ENCODE results near the gene SCAMP5. TPM values are rescaled to one million over a fixed set of nuclear protein-coding genes. Genes with fewer than 3 reads are reported as not detected.

Gene SCAMP5
- total RNA-seq, 2 donors from 2014 or later = 4.0 to 7.5 TPM

GRCh38 chr15:74955796-74956647 is 39.3 kb upstream of the SCAMP5 start:
- H3K4me3 ChIP-seq = peak overlapping the region; percentile 43 to 66
- peaks cover 0 to 58% of the 10 kb centered on the region in 2 donors for H3K4me1 ChIP-seq
- peak overlapping the region; percentile 69 to 74 for H3K27ac ChIP-seq
- no peaks in the 10 kb centered on the region for H3K27me3 ChIP-seq
- TF ChIP-seq CTCF (IDR thresholded peaks at IDR 0.05) = peak in 1 of 2 donors; percentile 66
- H3K36me3 ChIP-seq = no peaks in the 10 kb centered on the region
- H3K9me3 ChIP-seq = no peaks in the 10 kb centered on the region
- DNase-seq (ENCODE audit: low spot score) = peak; percentile 88

GRCh38 chr15:74956648-74957475 is 38.5 kb upstream of the SCAMP5 start, which contains the start of gene RPP25:
Gene RPP25, minus strand, starts transcription at chr15:74956772. Its CDS starts 189 bp downstream, at chr15:74956583.
- Histone ChIP-seq H3K27ac (peak within 1 kb of the TSS; percentile 69 to 74), H3K9me3 (no peaks in the 10 kb centered on the region), H3K36me3 (no peaks in the 10 kb centered on the region), H3K4me3 (peak within 1 kb of the TSS; percentile 43 to 66), H3K27me3 (no peaks in the 10 kb centered on the region), H3K4me1 (peaks cover 0 to 58% of the 10 kb centered on the region in 2 donors)
- peak; percentile 87 for DNase-seq (ENCODE audit: low spot score)
- TF ChIP-seq CTCF (IDR thresholded peaks at IDR 0.05) = no peak

- no peak for DNase-seq (ENCODE audit: low spot score)
- no peak for TF ChIP-seq CTCF (IDR thresholded peaks at IDR 0.05)
- Histone ChIP-seq H3K36me3 (no peaks in the 10 kb centered on the region), H3K27me3 (no peaks in the 10 kb centered on the region), H3K4me1 (peaks cover 0 to 58% of the 10 kb centered on the region in 2 donors), H3K9me3 (no peaks in the 10 kb centered on the region), H3K4me3 (peak overlapping the region; percentile 43 to 66), H3K27ac (peak overlapping the region; percentile 69 to 74)
These were observed 37.8 kb upstream of the SCAMP5 start for GRCh38 chr15:74957476-74958035.

GRCh38 chr15:74958320-74958907 is 36.9 kb upstream of the SCAMP5 start:
- no peaks in the 10 kb centered on the region for H3K36me3 ChIP-seq
- peaks cover 0 to 58% of the 10 kb centered on the region in 2 donors for H3K4me1 ChIP-seq
- no peaks in the 10 kb centered on the region for H3K27me3 ChIP-seq
- peak; percentile 5 to 22 for TF ChIP-seq CTCF (IDR thresholded peaks at IDR 0.05)
- H3K4me3 ChIP-seq = peak overlapping the region; percentile 43 to 66
- no peaks in the 10 kb centered on the region for H3K9me3 ChIP-seq
- peak; percentile 80 for DNase-seq (ENCODE audit: low spot score)
- H3K27ac ChIP-seq = peak overlapping the region; percentile 49 to 69

- Histone ChIP-seq H3K36me3 (no peaks in the 10 kb centered on the region), H3K27ac (peak overlapping the region; percentile 49 to 69), H3K4me3 (peak overlapping the region; percentile 43 to 66), H3K4me1 (peaks cover 0 to 55% of the 10 kb centered on the region in 2 donors), H3K27me3 (no peaks in the 10 kb centered on the region), H3K9me3 (no peaks in the 10 kb centered on the region)
- no peak for TF ChIP-seq CTCF (IDR thresholded peaks at IDR 0.05)
- DNase-seq (ENCODE audit: low spot score) = no peak
These were observed 36.3 kb upstream of the SCAMP5 start for GRCh38 chr15:74958908-74959585.

Data from right atrium auricular region (tissue), 2 donors.